ENCODE measurements around the gene EFHD1.

The EFHD1 gene

DNA sequence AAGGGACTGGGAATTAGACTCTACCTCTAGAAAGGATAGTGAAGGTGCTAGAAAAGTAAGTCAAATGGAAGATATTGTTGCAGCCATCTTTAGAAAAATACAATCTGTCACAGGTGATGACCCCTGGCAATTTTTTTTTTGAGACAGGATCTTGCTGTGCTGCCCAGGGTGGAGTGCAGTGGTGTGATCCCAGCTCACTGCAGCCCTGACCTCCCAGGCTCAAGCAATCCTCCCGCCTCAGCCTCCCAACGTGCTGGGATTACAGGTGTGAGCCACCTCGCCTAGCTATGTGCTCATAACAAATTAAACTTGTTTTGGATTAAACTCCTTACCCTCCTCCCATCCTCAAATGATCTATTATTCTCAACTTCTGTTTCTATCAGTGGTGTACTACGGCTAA is 59.9 kb downstream of the EFHD1 start:
- CTCF ChIA-PET: interaction anchor here (0.9 kb wide), 1 partner anchor 11 kb away, joined by 3 read pairs; no protein-coding TSS in a partner anchor
- POLR2A ChIA-PET: no interaction called here
- no peak for DNase-seq (ENCODE audit: extremely low spot score)
- TF ChIP-seq, protein P1, sequence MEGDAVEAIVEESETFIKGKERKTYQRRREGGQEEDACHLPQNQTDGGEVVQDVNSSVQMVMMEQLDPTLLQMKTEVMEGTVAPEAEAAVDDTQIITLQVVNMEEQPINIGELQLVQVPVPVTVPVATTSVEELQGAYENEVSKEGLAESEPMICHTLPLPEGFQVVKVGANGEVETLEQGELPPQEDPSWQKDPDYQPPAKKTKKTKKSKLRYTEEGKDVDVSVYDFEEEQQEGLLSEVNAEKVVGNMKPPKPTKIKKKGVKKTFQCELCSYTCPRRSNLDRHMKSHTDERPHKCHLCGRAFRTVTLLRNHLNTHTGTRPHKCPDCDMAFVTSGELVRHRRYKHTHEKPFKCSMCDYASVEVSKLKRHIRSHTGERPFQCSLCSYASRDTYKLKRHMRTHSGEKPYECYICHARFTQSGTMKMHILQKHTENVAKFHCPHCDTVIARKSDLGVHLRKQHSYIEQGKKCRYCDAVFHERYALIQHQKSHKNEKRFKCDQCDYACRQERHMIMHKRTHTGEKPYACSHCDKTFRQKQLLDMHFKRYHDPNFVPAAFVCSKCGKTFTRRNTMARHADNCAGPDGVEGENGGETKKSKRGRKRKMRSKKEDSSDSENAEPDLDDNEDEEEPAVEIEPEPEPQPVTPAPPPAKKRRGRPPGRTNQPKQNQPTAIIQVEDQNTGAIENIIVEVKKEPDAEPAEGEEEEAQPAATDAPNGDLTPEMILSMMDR (IDR thresholded peaks at IDR 0.05; ENCODE audit: control extremely low read depth, extremely low read depth, low read depth, missing control alignments): no peak

DNA sequence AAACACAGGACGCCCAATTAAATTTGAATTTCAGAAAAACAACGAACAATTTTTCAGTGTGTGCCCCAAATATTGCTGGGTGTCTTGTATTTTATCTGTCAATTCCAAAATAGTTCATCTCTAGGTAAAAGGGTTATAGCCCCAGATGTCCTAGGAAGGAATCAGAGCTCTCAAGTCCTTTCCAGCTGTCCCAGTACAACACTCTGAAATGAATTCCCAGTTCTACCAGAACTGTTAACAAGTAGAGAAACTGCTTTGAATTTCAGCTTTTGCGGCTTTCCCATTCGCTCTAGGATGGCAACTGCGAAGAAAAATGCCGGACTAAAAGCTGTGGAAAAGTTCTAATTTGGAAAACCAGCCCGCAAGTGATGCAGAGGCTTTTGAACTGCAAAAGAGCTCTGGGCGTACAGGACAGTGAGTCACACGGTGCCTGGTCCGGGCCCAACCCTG is 63.2 kb downstream of the EFHD1 start:
- TF ChIP-seq, protein P1 (IDR thresholded peaks at IDR 0.05; ENCODE audit: control extremely low read depth, extremely low read depth, low read depth, missing control alignments): no peak
- ChIA-PET POLR2A (no interaction called here), CTCF (no interaction called here)
- no peak for DNase-seq (ENCODE audit: extremely low spot score)

DNA sequence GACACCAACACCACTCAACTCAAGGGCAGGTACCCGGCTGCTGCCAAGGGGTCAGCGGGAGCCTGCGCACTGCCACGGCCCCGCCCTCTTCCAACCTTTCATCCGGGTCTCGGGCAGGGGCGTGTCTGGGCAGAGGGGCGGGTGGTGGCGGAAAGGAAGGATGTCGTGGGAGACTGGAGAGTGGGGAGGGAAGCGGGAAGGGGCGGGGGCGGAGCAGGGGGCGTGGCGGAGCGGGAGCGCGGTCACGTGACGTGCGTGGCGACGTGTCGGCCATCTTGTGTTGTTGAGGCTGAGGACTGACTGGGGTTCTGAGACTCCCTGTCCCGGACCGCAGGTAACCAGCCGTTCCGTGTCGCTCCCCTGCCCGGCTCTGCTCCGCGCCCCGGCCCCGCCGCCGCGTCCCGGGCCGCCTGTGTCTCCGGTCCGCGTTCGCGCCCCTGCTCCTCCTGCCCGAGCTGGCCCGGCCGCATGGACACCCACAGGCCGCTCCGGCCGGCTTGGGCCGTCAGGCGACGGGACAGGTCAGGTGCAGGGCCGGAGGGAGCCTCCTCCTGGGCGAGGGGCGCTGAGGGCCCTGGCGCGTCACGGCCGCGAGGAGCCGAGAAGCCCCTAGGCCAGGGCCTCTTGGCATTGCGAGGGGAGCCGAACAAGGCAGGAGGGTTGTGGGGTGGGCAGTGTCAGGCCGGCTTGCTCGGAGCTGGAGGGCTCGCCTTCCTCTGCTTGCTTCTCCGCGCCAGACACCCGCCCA is 63.8 kb downstream of the EFHD1 start, which contains the start of gene GIGYF2:
TSS of gene GIGYF2 (plus strand) at position 273 of the 748 bp plus-strand sequence. CDS start 37,867 bp downstream, outside the sequence.
- peak; percentile 98 for DNase-seq (ENCODE audit: extremely low spot score)
- ChIA-PET POLR2A (no interaction called here), CTCF (interaction anchor here (0.9 kb wide), 1 partner anchor 97 kb away, joined by 3 read pairs; no protein-coding TSS in a partner anchor)
- TF ChIP-seq, protein P1 (IDR thresholded peaks at IDR 0.05; ENCODE audit: control extremely low read depth, extremely low read depth, low read depth, missing control alignments): no peak

DNA sequence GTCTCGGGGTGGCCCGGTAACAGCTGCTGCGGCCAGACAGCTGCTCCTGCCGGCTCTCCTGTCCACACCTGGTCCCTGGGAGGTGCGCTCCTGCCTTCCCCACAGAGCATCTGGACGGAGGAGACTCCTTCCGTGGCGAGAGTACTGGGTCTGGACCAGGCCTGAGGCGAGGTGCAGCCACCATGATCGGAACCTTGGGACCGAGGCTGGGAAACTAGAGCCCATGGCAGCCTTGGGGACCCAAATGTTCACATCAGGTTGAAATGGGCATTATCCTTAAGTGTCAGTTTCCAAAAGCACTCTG is 64.4 kb downstream of the EFHD1 start:
- ChIA-PET CTCF (interaction anchor here (0.9 kb wide), 1 partner anchor 98 kb away, joined by 3 read pairs; no protein-coding TSS in a partner anchor), POLR2A (no interaction called here)
- TF ChIP-seq, protein P1 (IDR thresholded peaks at IDR 0.05; ENCODE audit: control extremely low read depth, extremely low read depth, low read depth, missing control alignments): no peak
- no peak for DNase-seq (ENCODE audit: extremely low spot score)

DNA sequence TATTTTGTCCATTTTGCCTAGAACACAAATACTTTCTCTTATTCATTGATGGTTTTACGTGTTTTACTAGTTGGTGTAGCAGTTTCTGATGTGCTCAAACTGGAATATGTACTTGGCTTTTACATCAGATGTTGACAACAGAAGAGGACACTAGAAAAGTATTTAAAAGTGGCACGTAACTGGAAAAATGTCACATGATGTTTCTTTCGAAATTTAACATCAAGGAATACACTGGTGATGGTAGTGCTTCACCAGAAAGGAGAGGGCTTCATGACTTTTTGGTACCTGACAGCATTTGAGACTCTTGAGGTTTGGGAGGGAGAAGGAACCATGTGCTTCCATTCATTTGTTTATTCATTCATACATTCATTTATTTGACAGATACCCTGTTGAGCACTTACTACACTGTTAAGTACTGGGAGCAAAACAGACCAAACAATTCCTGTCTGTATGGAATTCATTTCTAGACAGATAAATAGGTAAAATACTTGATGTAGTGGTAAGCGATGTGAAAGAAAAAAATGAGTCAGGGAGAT is 65.2 kb downstream of the EFHD1 start:
- POLR2A ChIA-PET: no interaction called here
- TF ChIP-seq, protein P1 (IDR thresholded peaks at IDR 0.05; ENCODE audit: control extremely low read depth, extremely low read depth, low read depth, missing control alignments): no peak
- DNase-seq (ENCODE audit: extremely low spot score): no peak
- CTCF ChIA-PET: no interaction called here

DNA sequence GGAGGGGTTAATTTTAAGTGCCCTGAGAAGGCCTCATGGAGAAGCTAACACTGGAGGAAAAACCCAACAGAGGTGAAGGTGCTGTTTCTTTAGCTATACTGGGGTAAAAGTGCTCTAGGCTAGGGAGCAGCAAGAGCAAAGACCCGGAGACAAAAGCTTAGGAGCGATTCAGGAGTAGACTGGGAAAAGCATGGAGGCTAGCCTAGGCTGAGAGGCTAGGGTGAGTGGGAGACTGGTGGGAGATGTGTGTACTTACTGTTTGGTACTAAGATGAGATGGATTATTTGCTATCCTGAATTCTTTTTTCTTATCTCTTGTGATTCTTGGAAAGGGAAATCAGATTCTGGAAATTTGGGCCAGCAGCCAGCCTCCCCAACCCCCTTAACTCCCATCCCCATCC is 65.7 kb downstream of the EFHD1 start:
- POLR2A ChIA-PET: no interaction called here
- TF ChIP-seq, protein P1 (IDR thresholded peaks at IDR 0.05; ENCODE audit: control extremely low read depth, extremely low read depth, low read depth, missing control alignments): no peak
- no peak for DNase-seq (ENCODE audit: extremely low spot score)
- CTCF ChIA-PET: no interaction called here

Data from GM10248 (cell line).